ENCODE data around the gene CYCS.
A peak's percentile ranks its signal among the peaks of the same experiment; 100 is the strongest.
"Not testable (repeated sequence)": the region's sequence is repeated elsewhere in the genome, so short reads cannot be mapped to it uniquely, and the experiment has no call there.

Gene CYCS

DNA sequence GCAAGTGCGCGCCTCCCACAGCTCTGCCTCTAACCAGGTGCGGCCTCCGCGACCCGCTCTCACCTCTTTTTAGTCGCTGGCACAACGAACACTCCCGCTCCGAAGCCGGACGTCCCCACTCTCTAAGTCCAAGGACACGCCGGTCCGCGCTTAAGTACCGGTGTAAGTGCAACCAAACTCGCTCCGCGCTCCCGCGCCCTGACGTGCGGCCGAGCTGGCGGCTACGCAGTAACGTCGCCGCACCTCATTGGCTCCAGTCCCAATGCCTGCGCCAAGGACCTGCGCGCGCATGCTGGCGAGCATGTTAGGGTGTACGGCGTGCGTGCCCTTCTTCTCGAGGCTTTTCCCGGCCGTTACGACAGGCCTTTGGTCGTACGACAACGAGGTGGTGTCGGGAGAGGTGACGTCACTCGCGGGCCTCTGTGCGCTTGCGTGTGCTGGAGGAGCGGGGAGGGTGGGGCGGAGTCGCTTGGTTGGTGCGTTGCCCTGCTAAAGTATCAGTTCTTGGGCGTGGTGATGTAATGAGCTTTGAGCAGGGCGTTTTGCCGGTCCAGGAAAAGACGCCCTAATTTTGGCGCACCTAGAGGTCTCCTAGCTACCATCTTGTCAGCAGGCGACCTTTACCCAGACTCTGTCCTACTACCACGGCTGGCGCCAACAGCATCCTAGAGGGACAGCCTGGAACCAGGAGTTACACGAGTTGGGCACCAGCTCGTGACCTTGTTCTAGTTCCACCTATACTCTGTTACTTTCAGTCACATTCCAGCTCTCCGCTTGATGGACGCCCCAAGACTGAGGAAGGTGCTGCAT is at the start of gene CYCS:
Gene CYCS (minus strand): TSS at position 124 of the 810 bp plus-strand sequence. CDS start 1,141 bp downstream, outside the sequence.
- DNase-seq (peak; percentile 99), ATAC-seq (peak; percentile 97)

DNA sequence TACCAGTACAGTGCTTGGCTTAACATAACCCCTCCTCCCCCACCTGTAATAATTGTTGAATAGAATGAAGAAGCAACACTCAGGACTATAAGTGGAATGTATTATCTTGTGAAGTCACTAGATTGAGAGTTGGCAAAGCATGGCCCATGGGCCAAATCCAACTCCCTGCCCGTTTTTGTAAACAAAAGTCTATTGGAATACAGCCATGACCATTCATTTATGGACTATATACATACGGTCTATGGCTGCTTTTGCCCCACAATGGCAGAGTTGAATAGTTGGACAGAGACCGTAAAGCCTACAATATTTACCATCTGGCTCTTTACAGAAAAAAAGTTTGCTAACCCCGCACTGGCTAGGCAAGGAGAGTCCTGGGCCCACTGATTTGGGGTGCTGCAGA is 48.1 kb upstream of the CYCS start:
- DNase-seq (no peak), ATAC-seq (no peak)

DNA sequence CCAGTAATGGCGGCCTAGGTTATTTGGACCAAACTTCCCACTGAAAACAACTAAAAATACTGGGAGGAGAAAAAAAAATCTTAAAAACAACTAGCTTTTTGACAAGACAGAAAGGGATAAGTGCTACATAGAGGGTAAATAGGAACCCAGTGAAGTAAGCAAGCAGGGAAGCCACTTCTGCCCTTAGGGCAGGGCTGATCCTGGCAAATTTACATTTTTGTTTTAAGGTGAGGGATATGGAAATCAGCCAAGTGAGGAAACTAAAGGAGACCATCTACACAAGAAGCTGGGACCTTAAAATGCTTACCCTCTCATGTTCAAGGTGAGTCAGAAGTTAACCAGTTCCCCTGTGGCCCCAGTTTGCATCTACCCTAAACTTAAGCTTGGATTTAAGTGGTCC is 46.5 kb upstream of the CYCS start:
- DNase-seq (no peak), ATAC-seq (no peak)

DNA sequence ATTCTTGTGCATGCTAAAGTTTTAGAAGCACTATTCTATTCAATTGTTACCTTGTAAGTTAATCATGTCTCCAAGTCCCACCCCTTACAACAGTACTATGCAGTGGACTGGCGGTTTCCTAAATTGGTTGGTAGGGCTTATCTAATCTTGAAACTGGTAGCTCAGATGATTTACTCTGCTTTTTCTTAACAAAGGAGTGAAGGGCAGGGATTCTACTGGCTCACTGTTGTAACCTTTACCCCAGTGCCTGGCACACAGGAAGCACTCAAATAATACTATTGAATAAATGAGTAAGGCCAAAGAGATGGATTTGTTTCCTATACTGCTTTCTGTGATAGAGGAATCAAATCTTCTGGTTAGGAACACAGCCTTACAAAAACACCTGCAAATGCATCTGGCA is 46.0 kb upstream of the CYCS start:
- ATAC-seq (no peak), DNase-seq (no peak)

DNA sequence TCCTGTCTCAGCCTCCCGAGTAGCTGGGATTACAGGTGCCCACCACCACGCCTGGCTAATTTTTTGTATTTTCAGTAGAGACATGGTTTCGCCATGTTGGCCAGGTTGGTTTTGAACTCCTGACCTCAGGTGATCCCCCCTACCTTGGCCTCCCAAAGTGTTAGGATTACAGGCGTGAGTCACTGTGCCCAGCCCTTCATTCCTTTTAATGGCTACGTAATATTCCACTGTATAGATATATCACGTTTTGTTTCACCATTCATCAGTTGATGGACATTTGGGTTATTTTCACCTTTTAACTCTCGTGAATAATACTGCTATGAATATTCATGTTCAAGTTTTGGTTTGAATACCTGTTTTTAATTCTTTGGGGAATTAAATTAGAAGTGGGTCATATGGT is 44.6 kb upstream of the CYCS start:
- no peak for DNase-seq
- no peak for ATAC-seq

DNA sequence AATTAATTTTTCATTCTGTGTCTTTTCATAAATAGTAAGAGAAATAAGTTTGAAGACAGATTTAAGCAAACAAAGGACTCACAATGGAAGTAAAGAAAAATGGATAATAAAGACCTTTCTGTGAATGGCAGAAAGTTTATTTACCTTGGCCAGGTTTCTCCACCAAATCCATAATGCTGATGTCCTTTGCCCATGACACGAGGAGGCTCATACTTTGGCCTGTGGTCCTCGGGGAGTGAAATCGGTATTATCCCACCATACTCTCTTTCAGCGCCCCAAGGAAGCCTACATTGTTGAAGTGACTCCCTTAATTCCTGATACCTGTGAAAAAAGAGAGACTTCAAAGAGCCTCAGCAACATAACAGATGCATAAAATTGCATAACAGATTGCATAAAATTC is 43.1 kb upstream of the CYCS start:
- no peak for DNase-seq
- ATAC-seq = no peak

DNA sequence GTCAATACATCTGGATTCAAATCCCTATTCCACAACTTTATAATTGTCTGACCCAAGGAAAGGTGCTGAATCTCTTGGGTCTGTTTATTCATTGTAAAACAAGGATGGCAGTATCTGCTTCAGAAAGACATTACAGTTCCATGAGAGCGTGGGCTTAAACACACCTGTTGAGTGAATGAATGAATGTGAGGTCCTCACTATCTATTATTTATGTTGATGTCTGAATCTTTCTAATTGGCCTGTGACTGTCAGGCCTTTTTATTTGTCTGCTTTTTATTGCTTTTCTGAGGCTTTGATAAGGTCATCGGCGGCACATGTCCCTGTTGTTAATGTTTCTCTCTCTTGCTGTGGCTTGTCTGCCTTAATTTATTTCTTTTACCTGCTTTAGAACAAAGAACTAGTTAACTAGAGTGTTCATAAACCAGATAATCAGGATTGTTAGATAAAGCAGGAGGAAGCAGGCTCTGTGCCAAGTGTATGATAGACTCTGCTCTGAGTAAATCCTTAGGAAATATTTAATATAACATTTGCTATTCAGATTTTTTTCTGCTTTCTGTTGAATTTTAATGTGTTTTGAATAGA is 42.3 kb upstream of the CYCS start:
- DNase-seq = no peak
- no peak for ATAC-seq

DNA sequence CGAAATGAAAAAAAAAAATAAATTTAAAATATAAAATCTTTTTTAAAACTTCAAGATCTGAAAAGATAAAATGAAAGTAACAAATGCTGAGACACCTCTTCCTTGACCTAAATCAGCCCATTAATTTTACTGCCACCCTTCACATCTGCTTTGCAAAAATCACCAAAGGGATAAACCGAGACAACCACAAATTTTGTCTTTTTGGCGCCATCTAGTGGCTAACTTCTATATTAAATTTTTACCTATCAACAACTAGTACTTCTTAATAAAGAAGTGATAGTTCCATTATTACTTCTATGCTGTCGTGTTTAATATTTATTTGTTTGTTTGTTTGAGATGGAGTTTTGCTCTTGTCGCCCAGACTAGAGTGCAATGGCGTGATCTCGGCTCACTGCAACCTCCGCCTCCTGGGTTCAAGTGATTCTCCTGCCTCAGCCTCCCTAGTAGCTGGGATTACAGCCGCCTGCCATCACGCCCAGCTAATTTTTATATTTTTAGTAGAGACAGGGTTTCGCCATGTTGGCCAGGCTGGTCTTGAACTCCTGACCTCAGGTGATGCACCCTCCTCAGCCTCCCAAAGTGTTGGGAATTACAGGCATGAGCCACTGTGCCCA is 35.0 kb upstream of the CYCS start:
- not testable (repeated sequence) for ATAC-seq, DNase-seq

DNA sequence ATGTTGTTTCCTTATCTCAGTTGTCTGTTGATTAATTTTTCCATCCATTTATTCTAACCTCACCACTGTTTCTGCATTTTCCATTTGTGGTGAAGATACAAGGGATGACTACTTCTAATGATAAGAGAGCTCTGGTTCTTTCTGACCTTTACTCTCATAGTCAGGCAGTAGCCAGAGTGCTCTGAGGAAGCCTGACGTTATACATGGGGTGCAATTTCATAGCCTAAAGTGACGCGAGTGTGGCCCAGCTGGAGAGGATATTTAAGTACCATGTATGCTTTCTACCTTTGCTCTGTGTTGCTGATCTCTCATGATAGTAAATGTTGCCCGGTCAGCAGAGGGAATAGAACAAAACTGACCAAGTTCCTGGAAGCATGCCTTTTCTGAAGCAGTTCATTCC is 33.9 kb upstream of the CYCS start:
- peak; percentile 84 for ATAC-seq

DNA sequence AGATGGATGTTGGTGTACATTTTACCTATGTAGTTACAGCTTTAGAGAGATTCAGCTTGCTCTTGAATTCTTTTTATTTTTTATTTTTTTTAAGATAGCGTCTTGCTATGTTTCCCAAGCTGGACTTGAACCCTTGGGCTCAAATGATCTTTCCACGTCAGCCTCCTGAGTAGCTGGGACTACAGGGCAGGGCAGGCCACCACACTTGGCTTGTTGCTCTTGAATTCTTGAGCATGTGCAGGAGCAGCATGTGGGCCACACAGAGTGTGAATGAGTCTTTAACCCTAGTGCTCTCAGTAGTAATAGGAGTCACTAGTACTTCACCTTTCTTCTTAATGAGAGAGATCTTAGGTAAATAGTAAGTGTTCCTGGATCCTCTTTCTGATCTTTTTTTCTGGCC is 26.7 kb upstream of the CYCS start:
- DNase-seq (no peak), ATAC-seq (no peak)

More for the DNA sequence above, 33.9 kb upstream of the CYCS start:
- no peak for DNase-seq

DNA sequence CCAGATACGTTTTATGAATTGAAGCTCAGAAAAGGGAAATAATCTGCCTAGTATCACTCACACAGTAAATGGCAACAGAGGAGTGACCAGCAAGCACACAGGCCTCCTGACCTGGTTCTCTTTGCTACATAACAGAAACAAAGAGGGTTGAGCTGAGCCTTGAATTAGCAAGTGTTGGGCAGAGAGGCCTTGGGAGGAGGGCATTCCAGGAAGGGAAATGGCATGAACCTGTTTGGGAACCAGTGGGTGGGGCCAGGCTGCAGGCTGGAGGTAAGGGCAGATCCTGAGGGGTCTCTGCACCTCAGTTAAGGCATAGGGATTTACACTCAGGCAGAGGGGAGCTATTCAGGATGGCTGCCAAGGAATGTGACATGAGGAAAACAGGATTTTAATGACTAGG is 24.8 kb upstream of the CYCS start:
- ATAC-seq (no peak), DNase-seq (no peak)

DNA sequence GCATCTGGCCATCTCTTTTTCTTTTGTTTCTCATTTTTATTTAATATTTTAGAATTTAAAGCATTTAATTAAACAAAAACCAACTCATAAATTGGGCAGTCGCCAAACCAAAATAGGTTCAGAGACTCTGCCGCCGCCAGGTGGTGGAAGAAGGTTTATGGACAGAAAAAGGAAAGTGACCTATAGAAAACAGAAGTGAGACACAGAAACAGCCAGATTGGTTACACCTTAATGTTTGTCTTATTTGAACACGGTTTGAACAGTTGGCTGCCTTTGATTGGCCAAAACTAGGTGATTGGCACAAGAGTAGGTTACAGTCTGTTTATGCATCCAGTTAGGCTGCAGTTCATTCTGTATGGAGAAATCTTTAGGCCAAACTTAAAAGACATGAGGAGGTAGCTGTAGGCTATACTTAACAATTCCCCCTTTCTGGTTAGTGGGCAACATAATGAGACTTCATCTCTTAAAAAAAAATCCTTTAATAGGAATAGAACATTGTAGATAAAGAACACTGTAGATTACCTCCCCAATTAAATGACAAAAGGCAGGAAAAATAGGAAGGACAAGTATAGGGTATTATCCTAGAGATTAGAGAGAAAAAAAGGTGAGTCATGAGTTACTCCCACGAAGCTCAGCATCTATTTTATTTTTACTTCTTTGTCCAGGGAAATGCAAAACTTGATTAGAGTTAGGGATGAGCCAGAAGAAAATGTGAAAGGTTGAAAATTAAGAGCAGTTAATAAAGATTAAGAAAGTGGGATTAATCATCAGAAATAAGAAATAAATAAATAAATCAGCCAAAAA is 23.9 kb upstream of the CYCS start:
- no peak for ATAC-seq
- DNase-seq = no peak

DNA sequence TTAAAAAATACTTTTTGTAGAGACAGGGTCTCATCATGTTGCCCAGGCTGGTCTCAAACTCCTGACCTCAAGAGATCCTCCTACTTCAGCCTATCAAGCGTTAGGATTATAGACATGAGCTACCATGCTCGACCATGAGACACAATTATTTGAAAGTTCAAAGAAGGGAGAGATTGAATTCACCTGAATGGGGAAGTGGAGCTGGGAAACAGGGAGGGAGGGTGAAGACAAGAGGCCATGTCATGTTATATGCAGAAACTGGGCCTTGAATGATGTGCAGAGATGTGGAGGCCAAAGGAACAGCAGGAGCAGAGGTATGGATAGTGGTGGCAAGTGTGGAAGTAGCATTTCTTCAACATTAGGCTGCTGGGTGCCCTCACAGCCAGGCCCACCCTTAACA is 18.7 kb upstream of the CYCS start:
- ATAC-seq (no peak), DNase-seq (no peak)

DNA sequence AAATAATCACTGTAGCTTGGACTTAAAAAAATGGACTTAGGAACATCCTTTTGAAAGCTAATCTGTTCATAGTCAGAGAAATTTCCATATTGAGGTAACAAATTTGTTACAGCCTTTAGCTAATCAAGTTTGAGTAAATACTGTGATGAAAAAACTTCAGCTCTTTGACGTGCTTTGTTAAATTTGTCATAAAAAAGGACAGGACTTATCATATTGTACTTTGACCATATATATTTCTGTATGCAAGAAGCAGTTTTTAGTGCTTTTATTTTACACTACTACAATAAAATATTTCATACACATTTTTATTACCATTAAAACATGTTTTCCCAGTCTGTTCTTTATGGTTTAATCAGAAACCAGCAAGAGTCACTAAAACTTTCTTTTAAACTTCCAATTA is 14.5 kb upstream of the CYCS start:
- DNase-seq = no peak
- no peak for ATAC-seq

DNA sequence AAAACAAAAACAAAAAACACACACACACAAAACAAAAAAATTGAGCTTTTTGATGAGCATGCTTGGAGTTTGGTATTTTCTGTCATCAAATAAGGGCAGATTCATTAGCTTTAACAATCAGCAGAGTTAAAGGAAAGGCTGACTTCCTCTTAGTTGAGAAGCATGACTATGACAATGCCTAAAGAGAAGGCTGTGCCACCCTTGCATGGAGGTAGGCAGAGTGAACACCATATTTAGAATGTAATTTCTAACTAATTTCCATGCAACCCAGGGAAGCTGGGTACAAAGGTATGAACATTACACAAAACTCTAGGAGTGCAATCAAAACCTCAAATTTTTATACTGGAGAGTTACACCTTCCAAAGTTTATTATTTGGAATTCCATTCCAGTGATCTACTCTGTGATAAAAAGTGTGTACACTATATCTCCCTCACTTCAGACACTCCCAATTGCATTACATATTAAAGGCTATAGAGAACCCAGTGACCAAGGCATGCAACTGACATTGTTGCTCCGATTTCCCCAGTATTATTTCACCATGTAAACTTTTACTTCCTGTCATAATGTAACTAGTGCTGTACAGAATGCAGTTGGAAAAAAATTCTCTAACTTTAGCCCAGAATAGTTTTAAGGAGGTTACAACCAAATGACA is 9.4 kb upstream of the CYCS start:
- ATAC-seq (no peak), DNase-seq (no peak)

DNA sequence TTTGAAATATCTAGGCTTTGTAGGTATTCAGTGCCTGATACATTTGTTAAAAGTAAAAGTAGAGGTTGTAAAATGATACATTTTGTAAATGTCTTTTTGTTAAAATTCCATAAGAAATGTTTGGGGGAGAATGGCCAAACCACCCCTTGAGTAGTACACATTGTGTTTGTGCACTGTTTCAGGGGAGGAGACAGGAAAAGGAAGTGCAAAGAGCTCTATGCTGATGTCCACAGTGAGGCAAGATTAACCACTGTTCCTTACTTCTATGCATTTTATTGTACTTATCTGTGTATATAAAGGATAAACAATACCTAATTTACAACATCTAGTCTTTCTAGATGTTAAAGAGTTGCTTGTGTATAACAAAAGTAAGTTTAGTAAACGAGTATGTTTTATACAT is 7.4 kb upstream of the CYCS start:
- ATAC-seq (no peak), DNase-seq (no peak)

DNA sequence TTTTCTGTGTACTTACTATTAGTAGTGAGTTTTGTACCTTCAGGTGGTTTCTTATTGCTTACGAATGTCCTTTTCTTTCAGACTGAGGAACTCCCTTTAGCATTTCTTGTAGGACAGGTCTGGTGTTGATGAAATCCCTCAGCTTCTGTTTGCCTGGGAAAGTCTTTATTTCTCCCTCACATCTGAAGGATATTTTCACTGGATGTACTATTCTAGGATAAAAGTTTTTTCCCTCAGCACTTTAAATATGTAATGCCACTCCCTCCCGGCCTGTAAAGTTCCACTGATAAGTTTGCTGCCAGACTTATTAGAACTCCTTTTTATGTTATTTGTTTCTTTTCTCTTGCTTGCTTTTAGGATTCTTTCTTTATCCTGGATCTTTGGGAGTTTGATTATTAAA is 1.7 kb upstream of the CYCS start:
- no peak for DNase-seq
- ATAC-seq = no peak

DNA sequence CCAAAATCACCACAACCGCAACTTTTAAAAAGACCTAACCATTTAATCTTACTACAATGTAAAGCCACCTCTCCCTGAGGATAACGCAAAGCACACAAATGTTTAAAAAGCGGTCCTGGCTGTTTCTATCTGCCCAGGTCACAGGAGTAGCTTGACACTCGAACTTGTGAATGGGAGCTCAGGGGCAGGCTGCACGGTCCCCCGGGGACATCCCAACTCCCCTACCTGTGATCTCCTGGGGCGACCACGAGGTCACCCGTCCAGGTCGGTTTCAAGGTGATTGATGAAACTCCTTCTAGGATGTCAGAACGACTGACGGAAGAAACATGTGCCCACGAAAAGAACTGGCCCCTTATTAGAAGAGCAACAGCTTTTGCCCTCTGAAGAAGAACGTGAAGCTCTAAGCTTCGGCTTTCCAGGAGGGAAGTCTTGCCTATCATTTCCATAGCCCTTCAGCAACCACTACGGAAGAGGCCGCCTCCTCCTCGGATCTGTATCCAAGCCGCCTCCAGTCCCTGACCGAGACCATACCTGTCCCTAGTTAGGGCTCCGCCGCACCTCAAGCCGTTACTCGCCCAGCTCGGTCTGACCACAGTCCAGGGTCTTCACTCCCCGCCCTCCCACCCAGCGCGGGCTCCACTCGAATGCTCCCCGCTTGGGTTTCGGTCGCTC is 459 bp downstream of the CYCS start:
- DNase-seq = peak; percentile 24
- ATAC-seq = no peak

DNA sequence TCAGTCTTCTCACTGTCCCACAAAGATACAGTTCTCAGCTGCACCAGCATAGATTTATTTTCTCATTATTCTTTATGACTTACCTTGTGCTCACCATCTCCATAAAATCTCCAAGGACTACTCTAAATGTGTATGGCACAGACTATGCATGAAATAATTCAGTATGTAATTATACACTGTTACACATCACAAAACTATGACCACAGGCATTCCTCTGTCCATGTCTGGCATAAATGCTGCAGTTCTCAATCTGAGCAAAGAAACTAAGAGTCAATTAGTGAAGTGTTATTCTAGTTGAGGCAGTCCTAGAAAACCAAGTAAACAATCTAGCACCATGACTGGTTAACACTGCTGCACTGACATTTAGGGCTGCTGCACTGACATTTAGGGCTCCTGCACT is 2.7 kb downstream of the CYCS start:
- DNase-seq = no peak

DNA sequence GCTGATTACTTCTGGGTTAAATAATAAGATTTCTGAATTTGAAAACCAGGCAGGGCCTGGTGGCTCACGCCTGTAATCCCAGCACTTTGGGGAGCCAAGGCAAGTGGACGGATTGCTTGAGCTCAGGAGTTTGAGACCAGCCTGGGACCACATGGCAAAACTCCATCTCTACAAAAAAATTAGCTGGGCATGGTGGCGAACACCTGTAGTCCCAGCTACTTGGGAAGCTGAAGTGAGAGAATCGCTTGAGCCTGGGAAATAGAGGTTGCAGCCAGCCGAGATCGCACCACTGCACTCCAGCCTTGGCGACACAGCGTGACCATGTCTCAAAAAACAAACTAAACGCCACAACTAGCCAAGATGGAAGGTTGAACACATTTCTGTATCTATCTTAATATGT is 3.5 kb downstream of the CYCS start:
- no peak for ATAC-seq
- no peak for DNase-seq

More for the DNA sequence above, 2.7 kb downstream of the CYCS start:
- ATAC-seq = no peak

DNA sequence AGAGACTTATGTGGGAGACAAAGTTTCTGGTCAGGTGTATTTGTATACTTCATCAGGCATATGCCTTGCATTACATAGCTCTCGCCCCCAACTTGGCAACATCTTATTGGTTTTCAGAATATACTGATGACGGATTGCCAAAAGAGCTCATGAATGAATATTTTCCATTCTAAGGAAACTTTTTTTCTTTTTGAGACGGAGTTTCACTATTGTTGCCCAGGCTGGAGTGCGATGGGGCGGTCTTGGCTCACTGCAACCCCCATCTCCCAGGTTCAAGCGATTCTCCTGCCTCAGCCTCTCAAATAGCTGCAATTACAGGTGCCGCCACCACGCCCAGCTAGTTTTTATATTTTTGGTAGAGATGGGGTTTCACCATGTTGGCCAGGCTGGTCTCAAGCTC is 6.0 kb downstream of the CYCS start:
- DNase-seq (no peak), ATAC-seq (no peak)
